Muscle of back (tissue), 11 donors: ENCODE data around the gene NHSL1. TPM values are rescaled to one million over a fixed set of nuclear protein-coding genes. Genes with fewer than 3 reads are reported as not detected.

Experiments
- DNase-seq, 3 donors: peaks; one replicate each; pipeline versions ENCODE4 v3.0.0 to v3.0.0-alpha.2; 2013
- polyA plus RNA-seq, 10 donors: library from polyadenylated mRNA; unstranded; fragments of 120-200 nt; gene quantifications; one replicate each; pipeline ENCODE4 v1.2.1, GENCODE V29; 2013; ENCODE audit not compliant: insufficient read length in 10 of 10

NHSL1 gene
- polyA plus RNA-seq, 10 donors = 20.1 to 34.1 (median 23.9) TPM

- peak in 1 of 3 donors; percentile 55 for DNase-seq
Observed at GRCh38 chr6:138500045-138500665, 861 bp upstream of the NHSL1 start.

- no peak for DNase-seq
Observed at GRCh38 chr6:138498629-138499302, 528 bp downstream of the NHSL1 start.

- no peak for DNase-seq
Observed at GRCh38 chr6:138497286-138497685, 2.0 kb downstream of the NHSL1 start.

GRCh38 chr6:138494312-138494711 lies 5.0 kb downstream of the NHSL1 start:
- DNase-seq = no peak

GRCh38 chr6:138493413-138493812 lies 5.9 kb downstream of the NHSL1 start:
- DNase-seq = peak; percentile 53 to 80 (median 74)

GRCh38 chr6:138492871-138493270 lies 6.4 kb downstream of the NHSL1 start:
- no peak for DNase-seq

- DNase-seq = no peak
Observed at GRCh38 chr6:138492113-138492512, 7.2 kb downstream of the NHSL1 start.

GRCh38 chr6:138491017-138491416 lies 8.3 kb downstream of the NHSL1 start:
- DNase-seq = peak in 2 of 3 donors; percentile 27 to 55

- no peak for DNase-seq
Observed at GRCh38 chr6:138489846-138490245, 9.4 kb downstream of the NHSL1 start.

GRCh38 chr6:138487102-138487604 lies 12.1 kb downstream of the NHSL1 start:
- no peak for DNase-seq

- no peak for DNase-seq
Observed at GRCh38 chr6:138486249-138487101, 12.8 kb downstream of the NHSL1 start.

- DNase-seq = no peak
Observed at GRCh38 chr6:138485586-138486248, 13.6 kb downstream of the NHSL1 start.

- DNase-seq = peak in 1 of 3 donors; percentile 45
Observed at GRCh38 chr6:138485005-138485545, 14.2 kb downstream of the NHSL1 start.

- DNase-seq = no peak
Observed at GRCh38 chr6:138484018-138484731, 15.1 kb downstream of the NHSL1 start.

GRCh38 chr6:138482816-138483215 lies 16.5 kb downstream of the NHSL1 start:
- no peak for DNase-seq

- no peak for DNase-seq
Observed at GRCh38 chr6:138480279-138480949, 18.9 kb downstream of the NHSL1 start.

- no peak for DNase-seq
Observed at GRCh38 chr6:138477913-138478539, 21.3 kb downstream of the NHSL1 start.

GRCh38 chr6:138476116-138476515 lies 23.2 kb downstream of the NHSL1 start:
- no peak for DNase-seq

- no peak for DNase-seq
Observed at GRCh38 chr6:138473144-138473543, 26.1 kb downstream of the NHSL1 start.
